Measurements from ENCODE around the gene FNDC11.

FNDC11 gene

GRCh38 chr20:63525971-63526370, 28.0 kb upstream of the FNDC11 start:
- peak; percentile 36 for DNase-seq

- DNase-seq = no peak
Measured at GRCh38 chr20:63527184-63527583, 26.8 kb upstream of the FNDC11 start.

- DNase-seq = peak; percentile 40
Measured at GRCh38 chr20:63529180-63529860, 24.6 kb upstream of the FNDC11 start.

- DNase-seq = no peak
Measured at GRCh38 chr20:63529861-63530787, 23.8 kb upstream of the FNDC11 start.

- DNase-seq = peak; percentile 39
Measured at GRCh38 chr20:63530788-63531160, 23.2 kb upstream of the FNDC11 start.

- DNase-seq = no peak
Measured at GRCh38 chr20:63531686-63532448, 22.1 kb upstream of the FNDC11 start.

- no peak for DNase-seq
Measured at GRCh38 chr20:63532449-63532971, 21.4 kb upstream of the FNDC11 start.

GRCh38 chr20:63533388-63533787, 20.6 kb upstream of the FNDC11 start:
- no peak for DNase-seq

- no peak for DNase-seq
Measured at GRCh38 chr20:63533871-63534393, 20.0 kb upstream of the FNDC11 start.

- DNase-seq = no peak
Measured at GRCh38 chr20:63534427-63534830, 19.5 kb upstream of the FNDC11 start.

- no peak for DNase-seq
Measured at GRCh38 chr20:63534831-63535651, 18.9 kb upstream of the FNDC11 start.

GRCh38 chr20:63536241-63536977, 17.6 kb upstream of the FNDC11 start:
- no peak for DNase-seq

- no peak for DNase-seq
Measured at GRCh38 chr20:63536997-63537524, 16.9 kb upstream of the FNDC11 start, which contains the start of gene PTK6. TSS of gene PTK6 (minus strand) at chr20:63537376. CDS start at chr20:63537314, 62 bp downstream.

- peak; percentile 87 for DNase-seq
Measured at GRCh38 chr20:63537525-63538203, 16.3 kb upstream of the FNDC11 start.

GRCh38 chr20:63538204-63539091, 15.5 kb upstream of the FNDC11 start:
- no peak for DNase-seq

GRCh38 chr20:63539092-63539430, 14.9 kb upstream of the FNDC11 start:
- no peak for DNase-seq

- DNase-seq = no peak
Measured at GRCh38 chr20:63539441-63540370, 14.3 kb upstream of the FNDC11 start.

All from right forelimb (tissue), 1 donor.